Spinal cord (tissue), 10 donors: ENCODE measurements around the gene USP9Y. TPM values are rescaled to one million over a fixed set of nuclear protein-coding genes. Genes with fewer than 3 reads are reported as not detected.

ENCODE experiments used
- DNase-seq, 6 donors: peaks; one replicate each; pipeline versions ENCODE4 v3.0.0 to v3.0.0-alpha.2; 2013 to 2015; ENCODE audit warnings: low spot score in 6 of 6, low read depth in 4 of 6
- H3K27ac ChIP-seq: one replicate; pipeline ENCODE4 v1.5.1; 2013; ENCODE audit warnings: low read depth, low read length, control low read depth
- H3K27me3 ChIP-seq: one replicate; pipeline ENCODE4 v1.6.1; 2013; ENCODE audit warnings: low read length; ENCODE audit not compliant: control insufficient read depth, insufficient read depth
- H3K36me3 ChIP-seq: one replicate; pipeline ENCODE4 v1.6.1; 2013; ENCODE audit warnings: low read length; ENCODE audit not compliant: control insufficient read depth, insufficient read depth
- H3K4me1 ChIP-seq: one replicate; pipeline ENCODE4 v1.6.1; 2013; ENCODE audit warnings: low read length; ENCODE audit not compliant: control insufficient read depth, insufficient read depth
- H3K4me3 ChIP-seq: one replicate; pipeline ENCODE4 v1.5.1; 2013; ENCODE audit warnings: low read depth, low read length, control low read depth
- H3K9me3 ChIP-seq: one replicate; pipeline ENCODE4 v1.6.1; 2013; ENCODE audit warnings: low read length; ENCODE audit not compliant: control insufficient read depth, insufficient read depth
- WGBS: methylation state at CpG from one replicate; pipeline ENCODE4 v1.1.5; 2013; ENCODE audit warnings: missing lambda C conversion rate; ENCODE audit not compliant: insufficient coverage; 5-methylcytosine and 5-hydroxymethylcytosine counted together
- polyA plus RNA-seq, 2 donors: library from polyadenylated mRNA; unstranded; fragments of 120-200 nt; gene quantifications; one replicate each; pipeline ENCODE4 v1.2.1, GENCODE V29; 2013; ENCODE audit not compliant: insufficient read length in 2 of 2
- total RNA-seq, 2 donors: library from RNA; depleted of rRNA in 1 of 2; stranded (reverse); fragments of 120-200 nt in 1 of 2; fragments of >200 nt in 1 of 2; gene quantifications; one replicate each; pipeline versions ENCODE4 v1.2.3 to v1.2.4, GENCODE V29; 2013 to 2014
- donor health status: healthy.

USP9Y gene
- total and polyA plus RNA-seq, 4 donors: 44.2 to 55.4 TPM; not detected in 2

- H3K4me1 ChIP-seq: no peaks in the 10 kb centered on the region
- peak in 2 of 6 donors; percentile 17 to 21 for DNase-seq
- no peaks in the 10 kb centered on the region for H3K9me3 ChIP-seq
- H3K4me3 ChIP-seq: no peak overlapping the region
- no CpG with 5 or more reads among the region's 15 CpGs for WGBS
- H3K27ac ChIP-seq: no peak overlapping the region
- no peaks in the 10 kb centered on the region for H3K36me3 ChIP-seq
- H3K27me3 ChIP-seq: no peaks in the 10 kb centered on the region
Measured at GRCh38 chrY:12905895-12906294, 204.9 kb downstream of the USP9Y start.

Other genes starting within 250 kb of the USP9Y start
- not detected for gene DDX3Y, start 203.6 kb downstream of the USP9Y start, total RNA-seq
- gene DDX3Y, start 203.6 kb downstream of the USP9Y start, polyA plus RNA-seq: 10 to 100 TPM; 54.3 to 67.7 TPM